ENCODE results near the gene ZCWPW1. TPM values are rescaled to one million over a fixed set of nuclear protein-coding genes. Genes with fewer than 3 reads are reported as not detected.

ZCWPW1 gene
- total and polyA plus RNA-seq, 2 donors (not counting 1 experiment from before 2014, with no cell fraction given): 11.3 to 28.0 TPM

DNA sequence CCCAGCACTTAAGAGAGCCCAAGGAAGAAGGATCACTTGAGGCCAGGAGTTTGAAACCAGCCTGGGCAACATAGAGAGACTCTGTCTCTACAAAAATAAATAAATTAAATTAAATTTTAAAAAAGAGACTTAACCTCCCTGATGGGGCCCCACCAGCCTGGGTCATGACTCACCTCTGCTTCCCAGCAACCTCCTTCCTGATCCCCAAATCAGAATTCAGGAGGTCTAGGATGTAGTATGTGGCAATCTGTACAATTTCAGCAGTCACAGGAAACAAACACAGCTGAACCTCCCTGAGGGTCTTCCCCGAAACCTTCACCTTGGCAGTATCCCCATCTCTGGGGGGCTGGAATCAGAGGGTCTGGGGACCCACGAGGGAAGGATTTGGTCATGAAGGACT lies 17.5 kb upstream of the ZCWPW1 start:
- Mint-ChIP-seq H3K4me3 (no peak overlapping the region), H3K27me3 (no peaks in the 10 kb centered on the region), H3K4me1 (peaks cover 22% of the 10 kb centered on the region), H3K27ac (no peak overlapping the region), H3K9me3 (ENCODE audit: insufficient read depth) (no peaks in the 10 kb centered on the region)
- Histone ChIP-seq H2AFZ (ENCODE audit: insufficient read depth, low read depth, low read length, poor library complexity, severe bottlenecking) (no peak overlapping the region), H3K9ac (ENCODE audit: low read length) (no peak overlapping the region), H4K20me1 (ENCODE audit: control insufficient read depth, insufficient read depth, low read length, poor library complexity, severe bottlenecking) (no peaks in the 10 kb centered on the region), H3K79me2 (ENCODE audit: control insufficient read depth, insufficient read depth, low read length) (no peaks in the 10 kb centered on the region), H3K27me3 (replicated peaks in 1 of 4; ENCODE audit: control extremely low read depth in 1 of 4, control insufficient read depth in 3 of 4, insufficient read depth in 4 of 4, low read length in 3 of 4) (no peaks in the 10 kb centered on the region), H3K4me3 (ENCODE audit: control extremely low read depth in 1 of 5, extremely low read depth in 1 of 5, insufficient read depth in 1 of 5, low read depth in 2 of 5, low read length in 4 of 5) (no peak overlapping the region), H3K27ac (ENCODE audit: low read length in 2 of 2) (no peak overlapping the region), H3K4me2 (replicated peaks; ENCODE audit: low read depth, low read length, poor library complexity, severe bottlenecking) (no peak overlapping the region), H3K9me3 (ENCODE audit: control extremely low read depth in 1 of 3, control insufficient read depth in 2 of 3, insufficient read depth in 1 of 3, low read length in 2 of 3) (no peaks in the 10 kb centered on the region), H3K36me3 (replicated peaks in 1 of 2; ENCODE audit: control extremely low read depth in 1 of 2, control insufficient read depth in 1 of 2, extremely low read depth in 1 of 2, insufficient read depth in 2 of 2, low read length in 1 of 2) (no peaks in the 10 kb centered on the region), H3K4me1 (ENCODE audit: control insufficient read depth in 2 of 2, insufficient read depth in 2 of 2, low read length in 2 of 2) (peaks cover 18 to 31% of the 10 kb centered on the region in 2 donors)
- ATAC-seq (ENCODE audit: low read depth) (no peak), DNase-seq (no peak)
- TF ChIP-seq EZH2 (IDR thresholded peaks at IDR 0.05; ENCODE audit: borderline replicate concordance, insufficient read depth, low read depth, low read length, poor library complexity, severe bottlenecking): no peak
- TF ChIP-seq, protein P1, sequence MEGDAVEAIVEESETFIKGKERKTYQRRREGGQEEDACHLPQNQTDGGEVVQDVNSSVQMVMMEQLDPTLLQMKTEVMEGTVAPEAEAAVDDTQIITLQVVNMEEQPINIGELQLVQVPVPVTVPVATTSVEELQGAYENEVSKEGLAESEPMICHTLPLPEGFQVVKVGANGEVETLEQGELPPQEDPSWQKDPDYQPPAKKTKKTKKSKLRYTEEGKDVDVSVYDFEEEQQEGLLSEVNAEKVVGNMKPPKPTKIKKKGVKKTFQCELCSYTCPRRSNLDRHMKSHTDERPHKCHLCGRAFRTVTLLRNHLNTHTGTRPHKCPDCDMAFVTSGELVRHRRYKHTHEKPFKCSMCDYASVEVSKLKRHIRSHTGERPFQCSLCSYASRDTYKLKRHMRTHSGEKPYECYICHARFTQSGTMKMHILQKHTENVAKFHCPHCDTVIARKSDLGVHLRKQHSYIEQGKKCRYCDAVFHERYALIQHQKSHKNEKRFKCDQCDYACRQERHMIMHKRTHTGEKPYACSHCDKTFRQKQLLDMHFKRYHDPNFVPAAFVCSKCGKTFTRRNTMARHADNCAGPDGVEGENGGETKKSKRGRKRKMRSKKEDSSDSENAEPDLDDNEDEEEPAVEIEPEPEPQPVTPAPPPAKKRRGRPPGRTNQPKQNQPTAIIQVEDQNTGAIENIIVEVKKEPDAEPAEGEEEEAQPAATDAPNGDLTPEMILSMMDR (IDR thresholded peaks at IDR 0.05): no peak
- intact Hi-C loops (cut with micrococcal nuclease): no loop called here
- ChIA-PET POLR2A (interaction anchor here (0.7 to 1.4 kb wide), 2 partner anchors 10 to 229 kb away, joined by 5 to 7 read pairs; partner anchors contain the start of gene PPP1R35), CTCF (interaction anchor here (1.3 to 4.7 kb wide), 2 partner anchors 10 to 39 kb away, joined by 4 to 26 read pairs; partner anchors contain the start of gene PPP1R35)
- WGBS (ENCODE audit: insufficient coverage): 67% methylated on average over 1 of the region's 2 CpGs

Data from B cell (primary cell).